Measurements from ENCODE around the gene TBC1D16. TPM values are rescaled to one million over a fixed set of nuclear protein-coding genes. Genes with fewer than 3 reads are reported as not detected.

The TBC1D16 gene
- total and polyA plus RNA-seq, 2 donors (not counting 1 experiment from before 2014, with no cell fraction given): 0.82 to 2.7 TPM

- Mint-ChIP-seq H3K27ac (no peak overlapping the region), H3K4me3 (no peak overlapping the region), H3K9me3 (ENCODE audit: insufficient read depth) (no peaks in the 10 kb centered on the region), H3K27me3 (peaks cover 61% of the 10 kb centered on the region), H3K4me1 (no peaks in the 10 kb centered on the region)
- no peak for TF ChIP-seq CTCF (IDR thresholded peaks at IDR 0.05)
- TF ChIP-seq EZH2 (IDR thresholded peaks at IDR 0.05; ENCODE audit: borderline replicate concordance, insufficient read depth, low read depth, low read length, poor library complexity, severe bottlenecking): no peak
- H3K27ac ChIP-seq (ENCODE audit: low read length in 2 of 2): no peak overlapping the region
- CTCF ChIA-PET: no interaction called here
- POLR2A ChIA-PET: no interaction called here
- no peak overlapping the region for H3K4me3 ChIP-seq (ENCODE audit: control extremely low read depth in 1 of 5, extremely low read depth in 1 of 5, insufficient read depth in 1 of 5, low read depth in 2 of 5, low read length in 4 of 5)
- H2AFZ ChIP-seq (ENCODE audit: insufficient read depth, low read depth, low read length, poor library complexity, severe bottlenecking): no peak overlapping the region
- no peaks in the 10 kb centered on the region for H4K20me1 ChIP-seq (ENCODE audit: control insufficient read depth, insufficient read depth, low read length, poor library complexity, severe bottlenecking)
- WGBS (ENCODE audit: insufficient coverage): 72% methylated on average over 14 of the region's 17 CpGs
- no peak overlapping the region for H3K9ac ChIP-seq (ENCODE audit: low read length)
- H3K27me3 ChIP-seq (replicated peaks in 1 of 4; ENCODE audit: control extremely low read depth in 1 of 4, control insufficient read depth in 3 of 4, insufficient read depth in 4 of 4, low read length in 3 of 4): peaks cover 0 to 36% (median 1%) of the 10 kb centered on the region in 4 experiments
- intact Hi-C loops (cut with micrococcal nuclease): no loop called here
- no peaks in the 10 kb centered on the region for H3K79me2 ChIP-seq (ENCODE audit: control insufficient read depth, insufficient read depth, low read length)
- peaks cover 0 to 5% (median 0%) of the 10 kb centered on the region in 3 donors for H3K9me3 ChIP-seq (ENCODE audit: control extremely low read depth in 1 of 3, control insufficient read depth in 2 of 3, insufficient read depth in 1 of 3, low read length in 2 of 3)
- H3K4me2 ChIP-seq (replicated peaks; ENCODE audit: low read depth, low read length, poor library complexity, severe bottlenecking): no peak overlapping the region
- DNase-seq: no peak
- no peak for ATAC-seq (ENCODE audit: low read depth)
- H3K36me3 ChIP-seq (replicated peaks in 1 of 2; ENCODE audit: control extremely low read depth in 1 of 2, control insufficient read depth in 1 of 2, extremely low read depth in 1 of 2, insufficient read depth in 2 of 2, low read length in 1 of 2): no peaks in the 10 kb centered on the region
- no peaks in the 10 kb centered on the region for H3K4me1 ChIP-seq (ENCODE audit: control insufficient read depth in 2 of 2, insufficient read depth in 2 of 2, low read length in 2 of 2)
Measured at GRCh38 chr17:79888009-79888540, 147.6 kb downstream of the TBC1D16 start.

GRCh38 chr17:79887451-79887991, 148.2 kb downstream of the TBC1D16 start:
- H2AFZ ChIP-seq (ENCODE audit: insufficient read depth, low read depth, low read length, poor library complexity, severe bottlenecking): no peak overlapping the region
- H3K27me3 ChIP-seq (replicated peaks in 1 of 4; ENCODE audit: control extremely low read depth in 1 of 4, control insufficient read depth in 3 of 4, insufficient read depth in 4 of 4, low read length in 3 of 4): peaks cover 0 to 33% (median 2%) of the 10 kb centered on the region in 4 experiments
- DNase-seq (no peak), ATAC-seq (ENCODE audit: low read depth) (no peak)
- H3K79me2 ChIP-seq (ENCODE audit: control insufficient read depth, insufficient read depth, low read length): no peaks in the 10 kb centered on the region
- no peaks in the 10 kb centered on the region for H3K9me3 Mint-ChIP-seq (ENCODE audit: insufficient read depth)
- POLR2A ChIA-PET: no interaction called here
- 89% methylated on average over 9 of the region's 14 CpGs for WGBS (ENCODE audit: insufficient coverage)
- peaks cover 64% of the 10 kb centered on the region for H3K27me3 Mint-ChIP-seq
- H3K9me3 ChIP-seq (ENCODE audit: control extremely low read depth in 1 of 3, control insufficient read depth in 2 of 3, insufficient read depth in 1 of 3, low read length in 2 of 3): peaks cover 0 to 3% (median 0%) of the 10 kb centered on the region in 3 donors
- H3K36me3 ChIP-seq (replicated peaks in 1 of 2; ENCODE audit: control extremely low read depth in 1 of 2, control insufficient read depth in 1 of 2, extremely low read depth in 1 of 2, insufficient read depth in 2 of 2, low read length in 1 of 2): no peaks in the 10 kb centered on the region
- H3K4me1 Mint-ChIP-seq: no peaks in the 10 kb centered on the region
- H3K4me2 ChIP-seq (replicated peaks; ENCODE audit: low read depth, low read length, poor library complexity, severe bottlenecking): no peak overlapping the region
- no peak overlapping the region for H3K4me3 ChIP-seq (ENCODE audit: control extremely low read depth in 1 of 5, extremely low read depth in 1 of 5, insufficient read depth in 1 of 5, low read depth in 2 of 5, low read length in 4 of 5)
- H3K4me3 Mint-ChIP-seq: no peak overlapping the region
- H3K27ac ChIP-seq (ENCODE audit: low read length in 2 of 2): no peak overlapping the region
- no peaks in the 10 kb centered on the region for H4K20me1 ChIP-seq (ENCODE audit: control insufficient read depth, insufficient read depth, low read length, poor library complexity, severe bottlenecking)
- no peak overlapping the region for H3K27ac Mint-ChIP-seq
- CTCF ChIA-PET: no interaction called here
- H3K4me1 ChIP-seq (ENCODE audit: control insufficient read depth in 2 of 2, insufficient read depth in 2 of 2, low read length in 2 of 2): no peaks in the 10 kb centered on the region
- no peak overlapping the region for H3K9ac ChIP-seq (ENCODE audit: low read length)
- intact Hi-C loops (cut with micrococcal nuclease): no loop called here
- TF ChIP-seq CTCF (IDR thresholded peaks at IDR 0.05) (no peak), EZH2 (IDR thresholded peaks at IDR 0.05; ENCODE audit: borderline replicate concordance, insufficient read depth, low read depth, low read length, poor library complexity, severe bottlenecking) (no peak)

All from B cell (primary cell).